ENCODE results near the gene ITGA2. TPM values are rescaled to one million over a fixed set of nuclear protein-coding genes. Genes with fewer than 3 reads are reported as not detected.

The ITGA2 gene
- polyA plus RNA-seq, 1 donor from 2014 or later = 0.20 TPM

GRCh38 chr5:53045263-53045662 lies 56.1 kb downstream of the ITGA2 start:
- no peaks in the 10 kb centered on the region for H3K27me3 ChIP-seq (ENCODE audit: insufficient read depth, low read depth, low read length)

GRCh38 chr5:53048248-53048647 lies 59.1 kb downstream of the ITGA2 start:
- no peak overlapping the region for H3K27ac ChIP-seq (ENCODE audit: low read length)
- no peaks in the 10 kb centered on the region for H3F3A ChIP-seq (ENCODE audit: insufficient read depth, low read length, poor library complexity, severe bottlenecking)
- no peaks in the 10 kb centered on the region for H3K27me3 ChIP-seq (ENCODE audit: insufficient read depth, low read depth, low read length)
- H3K9me2 ChIP-seq (ENCODE audit: insufficient read depth, low read length) = no peaks in the 10 kb centered on the region
- no peak overlapping the region for H3K4me3 ChIP-seq (ENCODE audit: low read length)
- H3K79me2 ChIP-seq (replicated peaks; ENCODE audit: insufficient read depth, low read length) = no peaks in the 10 kb centered on the region
- TF ChIP-seq POLR2AphosphoS5 (IDR thresholded peaks at IDR 0.05) = no peak
- no peak for TF ChIP-seq SMC3 (conservative IDR thresholded peaks at IDR 0.05; ENCODE audit: poor library complexity)
- no peak for TF ChIP-seq MXI1 (conservative IDR thresholded peaks at IDR 0.05; ENCODE audit: poor library complexity, severe bottlenecking)
- no peak for TF ChIP-seq RAD21 (conservative IDR thresholded peaks at IDR 0.05)
- TF ChIP-seq, protein P1, sequence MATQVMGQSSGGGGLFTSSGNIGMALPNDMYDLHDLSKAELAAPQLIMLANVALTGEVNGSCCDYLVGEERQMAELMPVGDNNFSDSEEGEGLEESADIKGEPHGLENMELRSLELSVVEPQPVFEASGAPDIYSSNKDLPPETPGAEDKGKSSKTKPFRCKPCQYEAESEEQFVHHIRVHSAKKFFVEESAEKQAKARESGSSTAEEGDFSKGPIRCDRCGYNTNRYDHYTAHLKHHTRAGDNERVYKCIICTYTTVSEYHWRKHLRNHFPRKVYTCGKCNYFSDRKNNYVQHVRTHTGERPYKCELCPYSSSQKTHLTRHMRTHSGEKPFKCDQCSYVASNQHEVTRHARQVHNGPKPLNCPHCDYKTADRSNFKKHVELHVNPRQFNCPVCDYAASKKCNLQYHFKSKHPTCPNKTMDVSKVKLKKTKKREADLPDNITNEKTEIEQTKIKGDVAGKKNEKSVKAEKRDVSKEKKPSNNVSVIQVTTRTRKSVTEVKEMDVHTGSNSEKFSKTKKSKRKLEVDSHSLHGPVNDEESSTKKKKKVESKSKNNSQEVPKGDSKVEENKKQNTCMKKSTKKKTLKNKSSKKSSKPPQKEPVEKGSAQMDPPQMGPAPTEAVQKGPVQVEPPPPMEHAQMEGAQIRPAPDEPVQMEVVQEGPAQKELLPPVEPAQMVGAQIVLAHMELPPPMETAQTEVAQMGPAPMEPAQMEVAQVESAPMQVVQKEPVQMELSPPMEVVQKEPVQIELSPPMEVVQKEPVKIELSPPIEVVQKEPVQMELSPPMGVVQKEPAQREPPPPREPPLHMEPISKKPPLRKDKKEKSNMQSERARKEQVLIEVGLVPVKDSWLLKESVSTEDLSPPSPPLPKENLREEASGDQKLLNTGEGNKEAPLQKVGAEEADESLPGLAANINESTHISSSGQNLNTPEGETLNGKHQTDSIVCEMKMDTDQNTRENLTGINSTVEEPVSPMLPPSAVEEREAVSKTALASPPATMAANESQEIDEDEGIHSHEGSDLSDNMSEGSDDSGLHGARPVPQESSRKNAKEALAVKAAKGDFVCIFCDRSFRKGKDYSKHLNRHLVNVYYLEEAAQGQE (IDR thresholded peaks at IDR 0.05; ENCODE audit: borderline replicate concordance) = no peak
- TF ChIP-seq CTCF (IDR thresholded peaks at IDR 0.05; ENCODE audit: poor library complexity, severe bottlenecking) = no peak
- no peak for TF ChIP-seq EZH2 (IDR thresholded peaks at IDR 0.05; ENCODE audit: borderline replicate concordance, insufficient read depth, low read length, poor library complexity, severe bottlenecking)
- no peak for TF ChIP-seq TAF1 (IDR thresholded peaks at IDR 0.05; ENCODE audit: low read depth)
- TF ChIP-seq EP300 (conservative IDR thresholded peaks at IDR 0.05; ENCODE audit: poor library complexity, severe bottlenecking) = no peak
- no peak overlapping the region for H3K9ac ChIP-seq (ENCODE audit: low read length)
- H4K20me1 ChIP-seq (ENCODE audit: insufficient read depth) = no peaks in the 10 kb centered on the region
- H3K36me3 ChIP-seq (ENCODE audit: insufficient read depth, low read length) = no peaks in the 10 kb centered on the region
- no peak overlapping the region for H2AFZ ChIP-seq (ENCODE audit: low read depth, low read length)
- H3K9me3 ChIP-seq (ENCODE audit: low read length) = no peaks in the 10 kb centered on the region
- no peak overlapping the region for H3K4me2 ChIP-seq (ENCODE audit: low read length)

More at GRCh38 chr5:53045263-53045662, 56.1 kb downstream of the ITGA2 start:
- no peak overlapping the region for H2AFZ ChIP-seq (ENCODE audit: low read depth, low read length)
- H3F3A ChIP-seq (ENCODE audit: insufficient read depth, low read length, poor library complexity, severe bottlenecking) = no peaks in the 10 kb centered on the region
- no peak overlapping the region for H3K27ac ChIP-seq (ENCODE audit: low read length)
- no peaks in the 10 kb centered on the region for H3K36me3 ChIP-seq (ENCODE audit: insufficient read depth, low read length)
- H3K79me2 ChIP-seq (replicated peaks; ENCODE audit: insufficient read depth, low read length) = no peaks in the 10 kb centered on the region
- no peaks in the 10 kb centered on the region for H3K9me3 ChIP-seq (ENCODE audit: low read length)
- no peak overlapping the region for H3K4me2 ChIP-seq (ENCODE audit: low read length)
- H4K20me1 ChIP-seq (ENCODE audit: insufficient read depth) = no peaks in the 10 kb centered on the region
- no peak overlapping the region for H3K9ac ChIP-seq (ENCODE audit: low read length)
- H3K4me3 ChIP-seq (ENCODE audit: low read length) = no peak overlapping the region
- TF ChIP-seq EZH2 (IDR thresholded peaks at IDR 0.05; ENCODE audit: borderline replicate concordance, insufficient read depth, low read length, poor library complexity, severe bottlenecking) (no peak), CTCF (IDR thresholded peaks at IDR 0.05; ENCODE audit: poor library complexity, severe bottlenecking) (no peak), SMC3 (conservative IDR thresholded peaks at IDR 0.05; ENCODE audit: poor library complexity) (no peak), EP300 (conservative IDR thresholded peaks at IDR 0.05; ENCODE audit: poor library complexity, severe bottlenecking) (no peak), POLR2AphosphoS5 (IDR thresholded peaks at IDR 0.05) (no peak), RAD21 (conservative IDR thresholded peaks at IDR 0.05) (no peak), TAF1 (IDR thresholded peaks at IDR 0.05; ENCODE audit: low read depth) (no peak), MXI1 (conservative IDR thresholded peaks at IDR 0.05; ENCODE audit: poor library complexity, severe bottlenecking) (no peak)
- TF ChIP-seq, protein P1 (IDR thresholded peaks at IDR 0.05; ENCODE audit: borderline replicate concordance) = no peak
- H3K9me2 ChIP-seq (ENCODE audit: insufficient read depth, low read length) = no peaks in the 10 kb centered on the region
